GM19468 (cell line): ENCODE data around the gene EXTL1.

Experiments used
- ATAC-seq: cut with Tn5 transposase; IDR thresholded peaks from one replicate; pipeline ENCODE4 v1.9.1; 2021; ENCODE audit warnings: mild to moderate bottlenecking, moderate library complexity, moderate number of reproducible peaks; ENCODE audit not compliant: unreplicated experiment; ENCODE audit errors: extremely low read depth

EXTL1 gene

DNA sequence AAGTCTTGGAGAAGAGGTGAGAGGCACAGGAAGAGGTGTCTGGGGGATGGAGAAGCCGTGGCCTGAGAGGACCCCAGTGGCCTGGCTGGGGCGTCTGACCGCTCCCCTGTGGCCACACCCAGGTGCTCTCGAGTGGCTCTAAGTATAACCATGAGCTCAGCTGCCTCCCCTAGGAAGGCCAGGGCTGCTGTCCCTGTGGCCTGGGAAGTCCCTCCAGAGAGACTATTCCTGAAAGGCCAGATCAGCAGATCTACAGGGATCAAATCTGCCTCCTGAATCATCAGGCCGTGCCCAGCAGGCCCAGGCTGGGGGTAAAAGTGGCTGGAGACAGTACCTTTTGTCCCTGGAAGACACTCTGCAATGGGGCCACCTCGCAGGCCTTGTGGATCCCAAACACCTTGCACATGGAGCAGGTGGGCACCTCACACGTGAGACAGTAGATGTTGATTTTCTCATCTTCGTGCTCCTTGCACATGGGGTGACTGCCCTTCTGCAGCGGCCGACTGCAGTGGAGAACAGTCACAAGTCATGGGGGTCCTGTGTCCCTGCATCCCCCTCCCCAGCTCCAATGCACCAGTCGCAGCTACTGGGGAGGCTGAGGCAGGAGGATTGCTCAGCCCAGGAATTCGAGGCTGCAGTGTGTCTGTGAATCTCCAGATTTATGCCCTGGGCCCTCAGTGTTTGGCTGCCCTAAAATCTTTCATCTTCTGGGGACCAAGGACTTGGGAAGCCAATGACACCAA lies 39.4 kb downstream of the EXTL1 start:
- ATAC-seq: no peak

DNA sequence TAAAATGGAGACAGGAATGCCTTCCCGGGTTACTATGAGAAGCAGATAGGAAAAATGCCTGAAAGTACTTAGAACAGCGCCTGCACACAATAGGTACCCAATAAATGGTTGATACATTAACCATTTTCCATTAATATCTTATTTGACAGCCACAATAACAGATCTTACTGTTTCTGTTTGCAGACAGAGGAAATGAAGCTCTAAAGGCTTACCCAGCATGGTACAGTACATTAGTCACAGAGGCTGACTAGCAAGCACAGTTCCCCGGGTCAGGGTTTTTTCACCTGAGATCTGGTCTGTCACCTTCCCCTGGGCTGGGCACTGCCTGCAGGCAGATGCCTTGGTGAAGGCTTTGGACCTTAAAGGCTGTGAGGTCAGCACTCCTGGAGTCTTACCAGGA lies 43.0 kb downstream of the EXTL1 start:
- no peak for ATAC-seq

DNA sequence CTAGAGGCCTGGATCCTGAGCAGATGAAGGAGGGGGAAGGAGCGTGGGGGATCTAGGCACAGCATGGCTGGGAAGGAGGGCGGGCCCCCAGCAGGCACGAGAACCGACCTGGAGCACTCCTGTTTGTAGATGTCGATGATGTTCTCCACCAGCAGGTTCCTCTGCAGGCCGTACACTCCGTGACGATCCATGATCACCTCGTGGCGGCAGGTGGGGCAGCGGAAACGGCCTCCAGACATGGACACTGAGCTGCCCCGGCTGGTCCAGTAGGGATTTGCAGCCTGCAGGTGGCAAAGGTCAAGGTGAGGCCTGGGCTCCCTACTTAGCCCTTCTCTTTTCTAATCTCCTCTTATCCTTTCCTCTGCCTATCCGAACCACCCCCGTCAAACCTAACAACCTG lies 44.6 kb downstream of the EXTL1 start:
- no peak for ATAC-seq

DNA sequence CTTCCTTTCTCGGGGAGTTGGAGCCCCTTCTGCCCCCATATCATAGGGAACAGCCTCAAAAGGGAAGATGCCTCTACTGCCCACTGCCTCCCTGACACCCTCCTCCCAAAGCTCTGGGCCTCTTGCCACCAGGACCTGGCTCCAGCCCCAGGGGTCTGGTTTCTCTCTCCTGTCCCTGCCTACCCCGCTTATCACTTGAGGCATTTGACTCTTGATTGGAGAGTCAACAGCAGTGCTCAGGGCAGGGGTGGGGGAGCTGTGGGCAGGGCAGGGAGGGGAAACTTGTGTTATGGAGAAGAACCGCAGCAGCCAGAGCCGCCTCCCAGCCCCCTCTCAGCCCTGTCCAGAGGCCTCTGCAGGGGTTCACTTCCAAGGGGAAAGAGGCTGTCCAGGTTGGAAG lies 45.3 kb downstream of the EXTL1 start:
- ATAC-seq: no peak

DNA sequence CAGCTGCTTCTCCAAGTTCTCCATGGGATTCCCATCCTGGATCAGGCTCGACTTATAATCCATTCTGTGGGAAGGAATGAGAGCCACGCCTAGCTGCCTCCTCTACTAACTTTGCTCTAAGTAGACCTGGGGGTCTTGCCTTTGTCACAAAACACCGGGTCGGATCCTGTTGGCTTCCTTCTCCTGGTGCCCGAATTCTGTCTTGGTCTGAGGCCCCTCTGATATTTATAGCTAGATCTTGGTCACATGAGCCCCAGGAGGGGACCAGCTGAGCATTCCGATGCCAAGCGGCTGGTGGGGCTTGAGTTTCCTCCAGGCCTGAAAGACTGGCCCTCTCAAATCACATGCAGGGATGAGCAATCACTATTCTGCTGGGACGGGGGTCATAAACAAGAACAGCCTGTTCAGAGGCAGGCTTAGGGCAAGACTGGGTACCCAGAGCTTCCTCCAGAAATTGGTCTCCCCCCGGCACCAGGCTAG lies 45.9 kb downstream of the EXTL1 start, which contains the start of gene TRIM63:
TRIM63 (minus strand) TSS at position 199 of the 480 bp plus-strand sequence; CDS start at position 63, 136 bp downstream.
- ATAC-seq: no peak

DNA sequence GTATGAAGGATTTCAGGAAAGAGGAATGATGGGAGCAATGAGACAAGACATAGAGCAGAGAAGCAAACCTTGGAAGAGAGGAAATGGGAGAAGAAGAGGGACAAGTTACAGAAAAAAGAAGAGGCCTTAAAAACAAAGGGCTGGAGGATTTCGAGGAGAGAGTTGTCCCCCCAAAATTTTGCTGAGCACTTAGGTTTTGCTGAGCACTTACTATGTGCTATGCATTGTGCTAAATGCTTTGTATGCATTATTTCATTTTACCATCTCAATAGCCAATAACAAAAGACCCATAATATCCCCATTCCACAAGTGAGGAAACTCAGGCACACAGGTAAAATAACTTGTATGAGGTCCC lies 48.3 kb downstream of the EXTL1 start:
- ATAC-seq: no peak

DNA sequence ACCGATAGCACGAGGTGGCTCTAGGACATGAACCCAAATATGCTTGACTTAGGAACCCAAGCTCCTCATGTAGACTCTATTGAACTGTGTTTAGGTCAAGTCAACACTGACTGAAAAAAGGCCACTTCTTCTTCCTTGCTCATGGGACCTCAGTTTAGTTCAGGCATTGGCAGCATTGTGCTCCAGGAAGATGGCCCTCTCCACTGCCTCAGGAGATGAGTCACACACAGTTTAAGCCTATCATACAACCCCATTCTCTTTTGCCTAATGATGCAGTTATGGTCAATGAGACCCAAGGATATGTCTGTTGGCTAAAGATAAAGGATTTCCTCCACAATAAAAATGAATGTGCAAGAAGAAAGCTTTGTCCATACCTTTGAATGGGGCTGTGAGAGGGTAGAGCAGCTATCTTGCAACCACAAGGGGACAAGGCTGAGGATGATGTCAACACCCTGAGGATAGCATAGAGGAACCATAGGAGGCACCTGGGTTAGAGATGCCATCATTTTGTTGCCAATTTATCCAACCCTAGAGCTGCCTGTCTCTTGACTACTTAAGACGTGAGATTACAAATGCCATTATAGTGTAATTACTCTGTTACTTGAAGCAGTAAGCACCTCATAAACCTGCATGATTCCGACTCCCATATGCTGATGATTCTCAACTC lies 48.9 kb downstream of the EXTL1 start:
- ATAC-seq: no peak

DNA sequence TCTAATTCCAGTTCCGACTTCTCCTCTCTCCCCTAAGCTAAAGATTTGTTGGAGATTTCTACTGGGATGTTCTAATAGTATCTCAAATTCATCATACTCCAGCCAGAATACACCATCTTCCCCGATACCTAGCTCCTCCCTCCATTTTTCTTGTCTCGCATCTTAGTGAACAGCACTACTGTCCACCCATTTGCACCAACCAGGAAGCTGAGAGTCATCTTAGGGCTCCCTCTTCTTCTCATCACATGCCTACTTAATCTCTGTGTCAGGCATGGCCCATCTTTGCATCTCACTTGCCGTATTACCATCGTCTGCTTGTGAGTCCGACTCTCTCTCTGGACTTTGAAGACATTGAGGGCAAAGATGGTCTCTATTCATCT lies 49.4 kb downstream of the EXTL1 start:
- no peak for ATAC-seq

DNA sequence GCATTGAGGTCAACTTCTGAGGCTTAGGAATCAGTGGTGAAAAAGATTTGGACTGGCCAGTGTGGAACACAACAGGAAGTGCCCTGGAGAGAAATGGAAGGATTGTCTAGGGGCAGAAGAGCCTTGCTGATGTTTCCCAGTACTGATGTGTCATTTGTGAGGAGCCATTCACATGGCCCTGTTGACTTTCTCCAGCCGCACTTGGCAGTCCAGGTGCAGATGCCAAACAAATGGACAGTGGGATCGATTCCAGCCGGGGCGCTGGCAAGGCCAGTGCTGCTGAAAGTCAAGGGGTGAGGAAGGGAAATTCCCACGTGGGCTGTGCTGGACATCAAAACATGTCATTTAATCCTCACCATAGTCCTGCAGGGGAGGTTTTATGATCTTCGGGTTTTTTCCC lies 50.7 kb downstream of the EXTL1 start:
- no peak for ATAC-seq

DNA sequence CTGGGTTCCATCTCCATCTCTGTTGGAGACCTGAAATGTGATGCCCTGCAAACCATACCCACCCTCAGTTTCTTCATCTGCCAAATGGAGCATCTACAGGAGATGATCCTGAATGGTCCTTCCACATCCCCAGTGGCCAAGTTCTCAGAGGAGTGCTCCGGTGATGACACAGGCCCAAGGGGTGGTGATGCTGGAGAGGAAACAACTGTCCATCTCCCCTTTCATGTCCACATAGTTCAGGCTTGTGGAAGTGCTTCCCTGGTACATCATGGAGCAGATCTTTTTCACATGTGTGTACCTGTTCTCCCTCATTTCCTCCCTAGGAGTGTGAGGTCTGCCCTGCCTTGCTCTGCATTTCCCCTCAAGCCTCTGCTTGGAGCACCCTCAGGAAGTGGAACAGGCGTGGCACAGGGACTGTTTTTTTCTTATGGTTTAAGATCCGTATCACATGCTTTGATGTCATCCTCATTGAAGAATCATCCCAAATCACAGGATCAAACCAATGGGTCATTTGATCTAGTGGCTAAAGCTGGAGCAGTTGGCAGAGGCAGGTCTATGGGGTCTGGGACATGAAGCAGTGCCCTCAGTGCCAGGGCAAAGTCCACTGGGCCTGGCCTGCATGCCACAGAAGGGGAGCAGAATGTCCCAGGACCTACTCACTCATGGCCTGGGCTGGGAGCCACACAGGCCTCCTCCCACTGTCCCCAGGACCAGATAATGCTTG lies 54.0 kb downstream of the EXTL1 start:
- ATAC-seq: no peak

DNA sequence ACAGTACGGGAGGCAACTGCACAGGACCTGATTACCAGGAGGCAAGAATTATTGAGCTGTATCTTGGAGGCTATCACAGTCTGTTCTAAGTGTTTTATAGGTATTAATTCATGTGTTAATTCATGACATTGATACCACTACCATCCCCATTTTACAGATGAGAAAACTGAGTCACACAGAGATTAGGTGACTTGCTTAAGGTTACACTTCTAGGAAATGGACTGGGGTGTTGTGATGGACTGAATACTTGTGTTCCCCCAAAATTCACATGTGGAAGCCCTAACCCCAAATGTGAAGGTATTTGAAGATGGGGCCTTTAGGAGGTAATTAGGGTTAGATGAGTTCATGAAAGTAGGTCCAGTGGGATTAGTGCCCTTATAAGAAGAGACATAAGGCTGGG lies 55.9 kb downstream of the EXTL1 start:
- no peak for ATAC-seq

DNA sequence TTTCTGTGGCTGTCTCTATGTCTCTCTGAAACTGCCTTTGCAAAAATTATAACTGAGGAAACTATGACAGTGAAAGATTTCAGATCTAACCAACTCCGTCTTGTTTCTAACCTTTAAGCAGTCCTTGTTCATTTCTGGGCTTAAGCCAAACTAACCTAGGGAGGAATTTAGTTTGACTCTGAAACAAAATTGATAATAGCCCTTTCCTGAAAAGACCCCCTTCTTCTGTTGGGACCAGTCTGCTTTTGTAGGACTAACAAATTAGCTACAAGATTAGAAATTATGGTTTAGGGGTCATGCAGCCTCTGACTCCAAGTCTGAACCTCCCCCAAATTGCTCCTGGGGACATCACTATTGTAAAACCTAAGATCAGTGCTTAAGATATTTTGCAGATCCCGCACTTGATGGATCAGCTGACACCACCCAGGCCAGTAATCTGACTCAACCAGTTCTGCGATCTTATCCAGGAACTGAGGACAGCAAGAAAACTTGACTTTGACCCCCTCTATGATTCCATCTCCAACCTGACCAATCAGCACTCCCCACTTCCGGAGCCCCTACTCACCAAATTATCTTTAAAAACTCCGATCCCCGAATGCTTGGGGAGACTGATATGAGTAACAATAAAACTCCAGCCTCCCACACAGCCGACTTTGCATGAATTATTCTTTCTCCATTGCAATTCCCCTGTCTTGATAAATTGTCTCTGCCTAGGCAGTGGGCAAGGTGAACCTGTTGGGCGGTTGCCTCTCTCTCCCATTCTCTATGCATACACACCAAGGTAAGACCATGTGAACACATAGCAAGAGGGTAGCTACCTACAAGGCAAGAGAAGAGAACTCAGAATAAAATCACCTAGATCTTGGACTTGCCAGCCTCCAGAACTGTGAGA lies 57.0 kb downstream of the EXTL1 start:
- ATAC-seq: no peak

DNA sequence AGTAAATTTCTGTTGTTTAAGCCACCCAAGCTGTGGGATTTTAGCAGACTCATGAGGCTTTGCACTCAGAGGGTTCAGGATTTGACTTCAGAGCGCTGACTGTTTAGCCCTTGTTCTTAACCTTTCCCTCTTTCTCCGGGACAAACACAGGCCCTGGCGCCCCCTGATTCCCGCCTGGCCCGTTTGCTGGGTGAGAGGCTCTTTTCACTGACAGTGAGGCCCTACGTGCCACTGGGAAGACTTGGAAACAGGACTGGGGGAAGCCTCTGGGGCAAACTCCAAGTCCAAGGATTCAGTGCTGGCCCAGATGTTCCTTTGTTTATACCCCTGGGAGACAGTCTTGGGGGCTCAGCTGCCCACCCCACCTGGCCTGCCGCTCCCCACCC lies 57.6 kb downstream of the EXTL1 start:
- ATAC-seq: no peak

DNA sequence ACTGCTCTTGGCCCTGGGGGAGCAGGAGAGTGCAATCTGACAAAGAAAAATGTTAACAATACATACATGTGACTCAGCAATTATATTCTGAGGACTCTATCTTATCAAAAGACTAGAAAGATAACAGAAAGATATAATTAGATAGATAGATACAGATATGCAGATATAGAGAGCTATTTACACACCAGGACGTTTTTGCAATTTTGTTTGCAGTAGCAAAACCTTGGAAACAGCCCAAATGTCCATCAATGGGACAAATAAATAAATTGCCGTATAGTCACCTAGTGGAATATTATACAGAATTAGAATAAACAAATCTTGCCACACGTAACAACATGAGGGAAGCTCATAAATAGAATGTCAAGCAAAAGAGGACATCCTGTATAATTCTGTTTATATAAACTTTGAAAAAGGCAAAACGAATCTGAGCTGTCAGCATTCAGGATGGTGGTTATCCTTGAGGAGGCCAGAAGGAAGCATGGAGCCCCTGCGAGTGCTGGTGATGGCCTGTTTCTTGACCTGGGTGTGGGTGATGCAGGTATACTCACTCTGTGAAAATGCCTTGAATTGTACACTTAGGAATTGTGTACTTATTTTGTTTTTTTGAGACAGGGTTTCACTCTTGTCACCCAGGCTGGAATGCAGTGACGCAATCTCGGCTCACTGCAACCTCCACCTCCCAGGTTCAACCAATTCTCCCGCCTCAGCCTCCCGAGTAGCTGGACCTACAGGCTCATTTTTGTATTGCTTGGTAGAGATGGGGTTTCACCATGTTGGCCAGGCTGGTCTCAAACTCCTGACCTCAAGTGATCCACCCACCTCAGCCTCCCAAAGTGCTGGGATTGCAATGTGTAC lies 58.6 kb downstream of the EXTL1 start:
- ATAC-seq: no peak

DNA sequence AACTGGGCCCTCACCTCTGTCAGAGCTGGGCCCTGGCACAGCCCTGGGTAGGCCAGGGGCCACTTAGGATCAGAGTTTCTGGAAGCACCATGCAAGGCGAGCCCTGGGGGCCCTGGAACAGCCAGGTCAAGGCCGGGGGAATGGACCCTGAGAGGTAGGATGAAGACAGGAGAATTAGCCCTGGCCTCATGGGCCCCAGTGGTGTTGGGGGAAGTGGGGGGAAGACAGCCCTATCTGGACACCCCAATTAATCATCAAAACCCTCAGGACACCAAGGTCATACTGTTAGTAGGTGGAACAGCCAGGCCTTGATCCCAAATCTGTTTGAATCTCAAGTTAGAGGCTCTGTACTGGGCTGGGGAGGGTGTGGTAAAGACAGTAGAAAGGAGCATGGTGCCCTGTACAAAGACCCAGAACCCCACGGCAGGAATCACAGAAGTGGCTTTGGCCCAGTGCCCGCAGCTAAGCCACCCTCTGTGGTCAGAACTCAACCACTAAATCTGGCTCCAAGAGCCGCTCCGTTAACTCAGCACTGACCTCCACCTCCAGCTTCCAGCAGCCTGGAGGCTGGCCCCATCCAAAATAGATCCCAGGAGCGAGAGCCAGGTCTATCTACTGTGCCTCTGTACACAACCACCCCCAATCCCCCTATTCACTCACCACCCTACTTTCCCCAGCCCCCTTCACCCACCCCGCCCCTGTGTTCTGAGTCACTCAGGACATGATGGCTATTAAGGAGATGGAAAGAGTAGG lies 59.9 kb downstream of the EXTL1 start:
- no peak for ATAC-seq

DNA sequence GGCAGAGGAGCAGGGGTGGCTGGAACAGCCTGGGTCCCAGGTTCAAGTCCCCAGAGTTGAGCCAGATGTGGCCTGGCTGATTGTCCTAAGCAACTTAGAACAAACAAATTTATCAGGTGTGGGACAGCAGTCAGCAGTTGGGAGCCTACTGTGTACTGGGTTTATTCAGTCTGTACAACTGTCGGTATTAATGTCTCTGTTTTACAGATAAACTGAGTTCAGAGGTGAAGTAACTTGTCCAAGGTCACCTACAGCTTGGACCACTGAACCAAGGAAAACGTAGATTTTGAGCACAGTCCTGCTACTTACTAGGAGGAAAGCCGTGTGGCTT lies 60.4 kb downstream of the EXTL1 start:
- ATAC-seq: no peak

DNA sequence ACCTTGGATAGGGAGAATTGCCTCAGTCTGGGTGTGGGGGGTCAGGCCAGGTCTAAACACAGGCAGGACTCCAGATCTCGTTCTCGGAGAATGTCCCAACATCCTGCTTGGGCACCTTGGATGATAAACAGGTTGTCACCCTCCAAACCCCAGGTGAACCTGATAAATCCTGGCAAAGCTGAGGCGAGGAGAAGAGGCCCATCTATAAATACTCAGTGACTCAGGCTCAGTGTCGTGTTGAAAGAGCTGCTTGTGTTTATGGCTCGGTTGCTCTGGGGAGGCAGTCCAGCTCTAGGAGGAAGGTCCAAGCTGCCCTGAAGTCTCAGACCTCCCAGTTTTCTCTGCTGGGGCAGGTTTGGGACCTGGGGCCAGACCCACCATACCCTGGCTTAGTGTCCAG lies 61.6 kb downstream of the EXTL1 start:
- no peak for ATAC-seq

DNA sequence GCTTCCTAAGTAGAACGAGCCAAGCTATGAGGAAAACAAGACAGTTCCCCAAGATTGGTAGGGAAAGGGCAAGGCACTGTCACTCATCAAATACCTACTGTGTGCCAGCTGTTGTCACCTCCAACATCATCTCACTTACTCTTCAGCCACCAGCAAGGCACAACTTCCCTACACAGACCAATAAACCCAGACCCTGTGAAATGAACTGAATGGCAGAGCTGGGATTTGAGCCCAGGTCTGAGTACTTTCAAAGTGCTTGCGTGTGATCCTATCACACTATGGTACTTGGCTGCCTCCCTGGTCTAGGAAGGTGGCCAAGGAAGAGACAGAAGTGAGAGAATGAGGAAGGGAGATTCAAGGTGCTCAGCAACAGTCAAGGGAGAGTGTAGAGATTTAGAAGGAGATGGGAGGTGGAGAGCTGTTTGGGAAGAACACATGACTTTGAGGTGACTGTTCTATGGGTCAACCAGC lies 62.6 kb downstream of the EXTL1 start:
- ATAC-seq: no peak

DNA sequence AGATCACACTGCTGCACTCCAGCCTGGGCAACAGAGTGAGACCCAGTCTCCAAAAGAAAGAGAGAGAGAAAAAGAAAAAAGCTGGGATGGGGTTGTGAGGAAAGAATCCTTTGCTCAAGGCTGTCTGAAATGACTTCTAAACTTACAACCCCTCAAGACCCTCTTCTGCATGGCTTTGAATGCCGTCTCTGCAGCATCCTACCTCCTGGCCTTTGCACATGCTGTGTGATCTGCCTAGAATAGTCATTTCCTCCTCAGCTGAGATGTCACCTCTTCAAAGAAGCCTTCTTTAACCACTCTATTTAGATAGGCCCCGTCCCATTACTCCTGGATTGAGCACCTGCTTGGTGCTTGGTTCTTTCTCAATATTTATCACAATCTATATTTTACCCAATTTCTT lies 63.3 kb downstream of the EXTL1 start:
- no peak for ATAC-seq
